K562 (cell line): ENCODE results near the gene METTL25. TPM values are rescaled to one million over a fixed set of nuclear protein-coding genes. Genes with fewer than 3 reads are reported as not detected.

Experiments used
- ATAC-seq: fragments of 200-7000 bp; cut with Tn5 transposase; 3 replicates; pipeline ENCODE4 v1.9.1; 2020; ENCODE audit warnings: moderate library complexity
- BruUV-seq: library from RNA; stranded (reverse); fragments of 400-500 nt; replicated peaks from 2 replicates; lab custom pipeline; 2021; lab: Mats Ljungman, UMichigan
- CTCF ChIA-PET: fragments of 300-600 bp; formaldehyde crosslinking; extraction: SDS; loops from one replicate; lab custom pipeline; 2021; ENCODE audit warnings: low intra/inter-chr PET ratio; lab: Yijun Ruan, JAX
- POLR2A ChIA-PET: fragments of 300-600, 350-650 bp; sonication (Branson Sonifier 250); formaldehyde crosslinking; extraction: SDS; loops from one replicate; lab custom pipeline; 2021; ENCODE audit warnings: antibody characterized with exemption, inconsistent platforms; lab: Yijun Ruan, JAX
- DNase-seq, 4 experiments: peaks; one replicate each; pipeline versions ENCODE4 v3.0.0 to v3.0.0-alpha.2; 2011 to 2018; ENCODE audit warnings: low spot score in 3 of 4, mixed read lengths in 3 of 4; ENCODE audit errors: extremely low read depth in 1 of 4
- FAIRE-seq: peaks from 2 replicates; lab custom pipeline; 2011; peaks lifted over from hg19 to GRCh38; lab: Jason Lieb, UNC
- H2AFZ ChIP-seq: 2 replicates; pipeline ENCODE4 v1.6.0; 2011; ENCODE audit warnings: low read depth, low read length, control low read depth, inconsistent platforms
- H3K27ac ChIP-seq: fragments of 200-600 bp; 3 replicates; pipeline ENCODE4 v1.8.0; 2011; ENCODE audit warnings: low read depth, mild to moderate bottlenecking, control low read depth, inconsistent platforms, low read length, moderate library complexity, mixed read lengths; ENCODE audit errors: extremely low read depth
- H3K27me3 ChIP-seq, 2 experiments: fragments of 300-600 bp in 1 of 2; 2 replicates in 1 of 2; 3 replicates in 1 of 2; pipeline versions ENCODE4 v1.6.0 to v1.8.0; 2011; ENCODE audit warnings: inconsistent platforms in 2 of 2, low read length in 2 of 2, mild to moderate bottlenecking in 1 of 2, mixed read lengths in 1 of 2, moderate library complexity in 1 of 2; ENCODE audit not compliant: control insufficient read depth in 2 of 2, insufficient read depth in 2 of 2
- H3K36me3 ChIP-seq: fragments of 300-600 bp; 3 replicates; pipeline ENCODE4 v1.8.0; 2011; ENCODE audit warnings: mild to moderate bottlenecking, low read length, inconsistent platforms; ENCODE audit not compliant: control insufficient read depth, insufficient read depth
- H3K4me1 ChIP-seq, 2 experiments: fragments of 200-600 bp in 1 of 2; replicated peaks in 1 of 2; 2 replicates in 1 of 2; 3 replicates in 1 of 2; pipeline versions ENCODE4 v1.5.1 to v1.8.0; 2011; ENCODE audit warnings: inconsistent platforms in 2 of 2, low read length in 2 of 2, mild to moderate bottlenecking in 1 of 2, mixed read lengths in 1 of 2, moderate library complexity in 1 of 2; ENCODE audit not compliant: control insufficient read depth in 2 of 2, insufficient read depth in 2 of 2
- H3K4me2 ChIP-seq: 2 replicates; pipeline ENCODE4 v1.6.1; 2011; ENCODE audit warnings: low read length, control low read depth, inconsistent platforms, mixed read lengths; ENCODE audit not compliant: insufficient read depth
- H3K4me3 ChIP-seq: fragments of 200-600 bp; sonication (generic), shearing (Covaris generic); 2 replicates; pipeline ENCODE4 v1.5.1; 2016; ENCODE audit warnings: control low read depth, inconsistent platforms
- H3K79me2 ChIP-seq: fragments of 200-600 bp; 3 replicates; pipeline ENCODE4 v1.8.0; 2011; ENCODE audit warnings: low read length, inconsistent platforms; ENCODE audit not compliant: control insufficient read depth, insufficient read depth
- H3K9ac ChIP-seq, 2 experiments: 2 replicates each; pipeline versions ENCODE4 v1.6.0 to v1.6.1; 2011; ENCODE audit warnings: low read depth in 2 of 2, low read length in 2 of 2, control low read depth in 1 of 2, inconsistent platforms in 1 of 2, mild to moderate bottlenecking in 1 of 2, mixed read lengths in 1 of 2; ENCODE audit not compliant: insufficient read depth in 1 of 2
- H3K9me1 ChIP-seq: one replicate; pipeline ENCODE4 v1.6.0; 2011; ENCODE audit warnings: inconsistent platforms, mild to moderate bottlenecking, low read length, moderate library complexity; ENCODE audit not compliant: control insufficient read depth, insufficient read depth
- H3K9me3 ChIP-seq: replicated peaks from 2 replicates; pipeline ENCODE4 v1.5.1; 2011; ENCODE audit warnings: low read depth, low read length, inconsistent platforms; ENCODE audit not compliant: control insufficient read depth, insufficient read depth
- H4K20me1 ChIP-seq: replicated peaks from 2 replicates; pipeline ENCODE4 v1.6.1; 2011; ENCODE audit warnings: low read length, inconsistent platforms, mixed read lengths; ENCODE audit not compliant: control insufficient read depth, insufficient read depth
- ESRRA ChIP-seq: fragments of 450-650 bp; IDR thresholded peaks from 2 replicates; pipeline ENCODE4 v1.6.1; 2014; ENCODE audit warnings: low read depth, mild to moderate bottlenecking, moderate library complexity, borderline replicate concordance
- HDAC3 ChIP-seq: fragments of 450-650 bp; IDR thresholded peaks from 2 replicates; pipeline ENCODE4 v1.6.1; 2018; ENCODE audit warnings: borderline replicate concordance, mild to moderate bottlenecking, moderate library complexity; ENCODE audit not compliant: partially characterized antibody
- ZBTB34 ChIP-seq: fragments of 250-450 bp; sonication (Bioruptor Pico); IDR thresholded peaks from 2 replicates; pipeline ENCODE4 v1.8.0; 2021; ENCODE audit warnings: mild to moderate bottlenecking, moderate library complexity
- WGBS: fragments of 100-300 bp; shearing (Covaris generic); methylation state at CpG from one replicate; pipeline ENCODE4 v1.1.6; 2016; ENCODE audit warnings: low coverage, mixed read lengths; ENCODE audit not compliant: insufficient coverage; ENCODE audit errors: missing lambda C conversion rate; 5-methylcytosine and 5-hydroxymethylcytosine counted together
- in situ Hi-C: fragments of 300-500 bp; cut with MboI; formaldehyde crosslinking; loops from 4 replicates; pipeline ENCODE4 v1.15.0; 2018; ENCODE audit warnings: inconsistent platforms, mixed read lengths
- intact Hi-C: fragments of 100-400 bp; cut with micrococcal nuclease; formaldehyde crosslinking; loops from 2 replicates; pipeline ENCODE4 v1.14.2; 2022
- polyA plus RNA-seq, 8 experiments: library from polyadenylated mRNA; depleted of rRNA in 4 of 8; stranded (reverse) in 5 of 8; unstranded in 3 of 8; fragments of >200 nt; fragmentation: Nextera tagmentation in 2 of 8; fragmentation: Illumina TruSeq in 1 of 8; extraction: Ambion mirVana in 2 of 8; extraction: Trizol in 1 of 8; gene quantifications; 2 replicates each; pipeline versions ENCODE4 v1.2.1 to v1.2.3, GENCODE V29; 2011 to 2014; ENCODE audit warnings: inconsistent platforms in 1 of 8, missing spikeins in 1 of 8
- total RNA-seq, 7 experiments: library from RNA; depleted of rRNA in 6 of 7; stranded (reverse); fragments of >200 nt in 6 of 7; fragmentation: Illumina TruSeq in 2 of 7; extraction: Trizol in 2 of 7; gene quantifications; 2 replicates each; pipeline versions ENCODE4 v1.2.1 to v1.2.3, GENCODE V29; 2011 to 2021; ENCODE audit warnings: low replicate concordance in 1 of 7

The METTL25 gene
- total and polyA plus RNA-seq, 9 of the 15 experiments (the other 6 are each of a cell fraction or from before 2014, with no cell fraction given) = 0.50 to 2.4 (median 1.9) TPM

GRCh38 chr12:82407481-82407880, 49.2 kb downstream of the METTL25 start:
- no peaks in the 10 kb centered on the region for H3K27me3 ChIP-seq
- H3K36me3 ChIP-seq = no peaks in the 10 kb centered on the region
- intact Hi-C loops (no loop called here), in situ Hi-C loops (no loop called here)
- H3K9me3 ChIP-seq = no peaks in the 10 kb centered on the region; the same call in 1 of the 2 replicates
- no peak overlapping the region for H3K4me2 ChIP-seq
- H2AFZ ChIP-seq = no peak overlapping the region
- no peaks in the 10 kb centered on the region for H3K9me1 ChIP-seq
- H3K9ac ChIP-seq = no peak overlapping the region
- H3K4me1 ChIP-seq = no peaks in the 10 kb centered on the region
- POLR2A ChIA-PET = no interaction called here
- TF ChIP-seq HDAC3 = no peak
- CTCF ChIA-PET = no interaction called here
- ATAC-seq = no peak
- no peak for DNase-seq
- no peaks in the 10 kb centered on the region for H4K20me1 ChIP-seq
- H3K27ac ChIP-seq = no peak overlapping the region
- H3K4me3 ChIP-seq = no peak overlapping the region
- no TSS peak for BruUV-seq
- no peak for FAIRE-seq
- WGBS = under 1% methylated on average over 5 of the region's 5 CpGs
- H3K79me2 ChIP-seq = no peaks in the 10 kb centered on the region

- no peaks in the 10 kb centered on the region for H3K36me3 ChIP-seq
- BruUV-seq = no TSS peak
- POLR2A ChIA-PET = no interaction called here
- no peak overlapping the region for H2AFZ ChIP-seq
- intact Hi-C loops (no loop called here), in situ Hi-C loops (no loop called here)
- H3K9me1 ChIP-seq = no peaks in the 10 kb centered on the region
- no peaks in the 10 kb centered on the region for H4K20me1 ChIP-seq
- no peak overlapping the region for H3K4me3 ChIP-seq
- FAIRE-seq (no peak), DNase-seq (no peak), ATAC-seq (no peak)
- no peaks in the 10 kb centered on the region for H3K27me3 ChIP-seq
- no peak overlapping the region for H3K27ac ChIP-seq
- no peaks in the 10 kb centered on the region for H3K4me1 ChIP-seq
- H3K9me3 ChIP-seq = no peaks in the 10 kb centered on the region; the same call in 1 of the 2 replicates
- WGBS = 20% methylated on average over 1 of the region's 1 CpG
- H3K9ac ChIP-seq = no peak overlapping the region
- CTCF ChIA-PET = no interaction called here
- TF ChIP-seq ZBTB34 (no peak), ESRRA (no peak)
- H3K79me2 ChIP-seq = no peaks in the 10 kb centered on the region
- H3K4me2 ChIP-seq = no peak overlapping the region
These were observed 50.5 kb downstream of the METTL25 start for GRCh38 chr12:82408844-82409243.
